HCT116 (cell line): ENCODE data around the gene SECTM1. TPM values are rescaled to one million over a fixed set of nuclear protein-coding genes. Genes with fewer than 3 reads are reported as not detected.

Experiments used
- ATAC-seq: fragments of 200-7000 bp; cut with Tn5 transposase; 2 replicates; pipeline ENCODE4 v1.9.1; 2020; ENCODE audit warnings: mild to moderate bottlenecking, moderate library complexity
- BruUV-seq: library from RNA; stranded (reverse); fragments of 400-500 nt; replicated peaks from 2 replicates; lab custom pipeline; 2021; lab: Mats Ljungman, UMichigan
- CTCF ChIA-PET: fragments of 300-600 bp; sonication (Branson Sonifier 250); formaldehyde crosslinking; loops from one replicate; lab custom pipeline; 2021; ENCODE audit warnings: antibody characterized with exemption; lab: Charles Lee
- POLR2A ChIA-PET: fragments of 300-600, 350-600 bp; sonication (Branson Sonifier 250); formaldehyde crosslinking; loops from one replicate; lab custom pipeline; 2021; ENCODE audit warnings: antibody characterized with exemption; lab: Charles Lee
- RAD21 ChIA-PET, 2 experiments: fragments of 300-600 bp; sonication (Branson Sonifier 250); formaldehyde crosslinking; loops; one replicate each; lab custom pipeline; 2023; ENCODE audit warnings: low total read pairs in 2 of 2; ENCODE audit not compliant: uncharacterized antibody in 2 of 2, unreplicated experiment in 2 of 2, low non-redundant PET in 1 of 2; lab: Charles Lee
- DNase-seq: peaks from one replicate; pipeline ENCODE4 v3.0.0-alpha.2; 2010; ENCODE audit warnings: low read depth, low spot score
- H2AFZ ChIP-seq: fragments of 200-600 bp; shearing (Covaris generic), sonication (generic); 2 replicates; pipeline ENCODE4 v1.6.1; 2017; ENCODE audit warnings: low read depth, mixed run types, mixed read lengths, antibody characterized with exemption, low read length; ENCODE audit not compliant: poor library complexity, severe bottlenecking
- H3K27ac ChIP-seq: 2 replicates; pipeline ENCODE4 v1.5.1; 2012; ENCODE audit warnings: low read depth, low read length
- H3K27me3 ChIP-seq: fragments of 200-600 bp; sonication (generic); 2 replicates; pipeline ENCODE4 v1.6.1; 2016; ENCODE audit warnings: mixed run types, low read length, mixed read lengths; ENCODE audit not compliant: insufficient read depth
- H3K36me3 ChIP-seq, 2 experiments: fragments of 200-500 bp in 1 of 2; fragments of 200-600 bp in 1 of 2; sonication (Bioruptor generic) in 1 of 2; sonication (generic) in 1 of 2; 2 replicates each; pipeline versions ENCODE4 v1.5.1 to v1.6.1; 2014 to 2016; ENCODE audit warnings: low read length in 2 of 2, inconsistent platforms in 1 of 2, mixed read lengths in 1 of 2, mixed run types in 1 of 2; ENCODE audit not compliant: insufficient read depth in 2 of 2, control insufficient read depth in 1 of 2
- H3K4me1 ChIP-seq, 2 experiments: fragments of 200-600 bp in 1 of 2; sonication (generic) in 1 of 2; 2 replicates each; pipeline versions ENCODE4 v1.5.1 to v1.6.1; 2012 to 2017; ENCODE audit warnings: low read length in 2 of 2, inconsistent platforms in 1 of 2, mild to moderate bottlenecking in 1 of 2, mixed read lengths in 1 of 2, mixed run types in 1 of 2, moderate library complexity in 1 of 2; ENCODE audit not compliant: insufficient read depth in 2 of 2, control insufficient read depth in 1 of 2
- H3K4me2 ChIP-seq: fragments of 200-600 bp; sonication (generic); 2 replicates; pipeline ENCODE4 v1.6.1; 2017; ENCODE audit warnings: mixed run types, low read length, mixed read lengths
- H3K4me3 ChIP-seq, 2 experiments: fragments of 200-600 bp in 1 of 2; sonication (generic) in 1 of 2; replicated peaks in 1 of 2; 2 replicates each; pipeline ENCODE4 v1.5.1; 2011 to 2016; ENCODE audit warnings: low read length in 2 of 2, control low read depth in 1 of 2, low read depth in 1 of 2, mild to moderate bottlenecking in 1 of 2, mixed read lengths in 1 of 2, mixed run types in 1 of 2
- H3K79me2 ChIP-seq: fragments of 200-600 bp; sonication (generic); 2 replicates; pipeline ENCODE4 v1.6.1; 2017; ENCODE audit warnings: mild to moderate bottlenecking, mixed run types, low read length, moderate library complexity, mixed read lengths; ENCODE audit not compliant: insufficient read depth
- H3K9ac ChIP-seq: fragments of 200-600 bp; sonication (generic); 2 replicates; pipeline ENCODE4 v1.6.1; 2016; ENCODE audit warnings: low read length, mixed read lengths
- H3K9me2 ChIP-seq: fragments of 200-600 bp; sonication (generic), shearing (Covaris generic); 2 replicates; pipeline ENCODE4 v1.6.1; 2017; ENCODE audit warnings: mixed run types, mild to moderate bottlenecking, moderate library complexity; ENCODE audit not compliant: insufficient read depth
- H3K9me3 ChIP-seq, 2 experiments: fragments of 200-500 bp in 1 of 2; fragments of 200-600 bp in 1 of 2; sonication (Bioruptor generic) in 1 of 2; sonication (generic) in 1 of 2; 2 replicates each; pipeline ENCODE4 v1.6.1; 2014 to 2017; ENCODE audit warnings: low read length in 2 of 2, mixed read lengths in 2 of 2, inconsistent platforms in 1 of 2, low read depth in 1 of 2, mild to moderate bottlenecking in 1 of 2, mixed run types in 1 of 2, moderate library complexity in 1 of 2; ENCODE audit not compliant: control insufficient read depth in 1 of 2, insufficient read depth in 1 of 2
- H4K20me1 ChIP-seq: fragments of 200-600 bp; sonication (generic), shearing (Covaris generic); 2 replicates; pipeline ENCODE4 v1.6.1; 2017; ENCODE audit warnings: mixed run types, mild to moderate bottlenecking, moderate library complexity; ENCODE audit not compliant: insufficient read depth
- ELF1 ChIP-seq: IDR thresholded peaks from 2 replicates; pipeline ENCODE4 v1.6.1; 2012; ENCODE audit warnings: low read depth, borderline replicate concordance
- RAD21 ChIP-seq: IDR thresholded peaks from 2 replicates; pipeline ENCODE4 v1.6.1; 2012; ENCODE audit warnings: low read depth, mild to moderate bottlenecking
- SRF ChIP-seq: IDR thresholded peaks from 2 replicates; pipeline ENCODE4 v1.6.1; 2012; ENCODE audit warnings: low read depth
- ZFX ChIP-seq: fragments of 450-650 bp; IDR thresholded peaks from 2 replicates; pipeline ENCODE4 v1.6.1; 2017
- intact Hi-C: fragments of 100-400 bp; cut with micrococcal nuclease; formaldehyde crosslinking; loops from 2 replicates; pipeline ENCODE4 v1.10.0; 2022
- total RNA-seq: library from RNA; stranded (reverse); gene quantifications from one replicate; pipeline ENCODE4 v1.2.1, GENCODE V29; 2021; ENCODE audit not compliant: unreplicated experiment
- TF ChIP-seq, protein P1 (sequence below): IDR thresholded peaks from 2 replicates; pipeline ENCODE4 v1.6.1; 2011; ENCODE audit warnings: mild to moderate bottlenecking, low read length, moderate library complexity; ENCODE audit not compliant: insufficient replicate concordance; ENCODE audit errors: extremely low read depth
- TF ChIP-seq, protein P2 (sequence below): IDR thresholded peaks from 2 replicates; pipeline ENCODE4 v1.6.1; 2012; ENCODE audit warnings: low read depth
- TF ChIP-seq, protein P3 (sequence below), 3 experiments: fragments of 200-600 bp in 1 of 3; sonication (generic) in 1 of 3; IDR thresholded peaks in 2 of 3; conservative IDR thresholded peaks in 1 of 3; 2 replicates each; pipeline ENCODE4 v1.5.1; 2012 to 2017; ENCODE audit warnings: low read depth in 2 of 3, low read length in 2 of 3, antibody characterized with exemption in 1 of 3, borderline replicate concordance in 1 of 3, control low read depth in 1 of 3, mild to moderate bottlenecking in 1 of 3, mixed read lengths in 1 of 3, mixed run types in 1 of 3, moderate library complexity in 1 of 3; ENCODE audit not compliant: insufficient read depth in 1 of 3

SECTM1 gene
- total RNA-seq, 1 experiment from 2014 or later: 6.8 TPM

GRCh38 chr17:82332669-82333278, 792 bp downstream of the SECTM1 start (continued):
- TF ChIP-seq, protein P1, sequence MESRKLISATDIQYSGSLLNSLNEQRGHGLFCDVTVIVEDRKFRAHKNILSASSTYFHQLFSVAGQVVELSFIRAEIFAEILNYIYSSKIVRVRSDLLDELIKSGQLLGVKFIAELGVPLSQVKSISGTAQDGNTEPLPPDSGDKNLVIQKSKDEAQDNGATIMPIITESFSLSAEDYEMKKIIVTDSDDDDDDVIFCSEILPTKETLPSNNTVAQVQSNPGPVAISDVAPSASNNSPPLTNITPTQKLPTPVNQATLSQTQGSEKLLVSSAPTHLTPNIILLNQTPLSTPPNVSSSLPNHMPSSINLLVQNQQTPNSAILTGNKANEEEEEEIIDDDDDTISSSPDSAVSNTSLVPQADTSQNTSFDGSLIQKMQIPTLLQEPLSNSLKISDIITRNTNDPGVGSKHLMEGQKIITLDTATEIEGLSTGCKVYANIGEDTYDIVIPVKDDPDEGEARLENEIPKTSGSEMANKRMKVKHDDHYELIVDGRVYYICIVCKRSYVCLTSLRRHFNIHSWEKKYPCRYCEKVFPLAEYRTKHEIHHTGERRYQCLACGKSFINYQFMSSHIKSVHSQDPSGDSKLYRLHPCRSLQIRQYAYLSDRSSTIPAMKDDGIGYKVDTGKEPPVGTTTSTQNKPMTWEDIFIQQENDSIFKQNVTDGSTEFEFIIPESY: no peak
- TF ChIP-seq RAD21: no peak
- peak; percentile 80; the same call in 1 of the 2 replicates for TF ChIP-seq ZFX
- no peak for TF ChIP-seq ELF1

DNA sequence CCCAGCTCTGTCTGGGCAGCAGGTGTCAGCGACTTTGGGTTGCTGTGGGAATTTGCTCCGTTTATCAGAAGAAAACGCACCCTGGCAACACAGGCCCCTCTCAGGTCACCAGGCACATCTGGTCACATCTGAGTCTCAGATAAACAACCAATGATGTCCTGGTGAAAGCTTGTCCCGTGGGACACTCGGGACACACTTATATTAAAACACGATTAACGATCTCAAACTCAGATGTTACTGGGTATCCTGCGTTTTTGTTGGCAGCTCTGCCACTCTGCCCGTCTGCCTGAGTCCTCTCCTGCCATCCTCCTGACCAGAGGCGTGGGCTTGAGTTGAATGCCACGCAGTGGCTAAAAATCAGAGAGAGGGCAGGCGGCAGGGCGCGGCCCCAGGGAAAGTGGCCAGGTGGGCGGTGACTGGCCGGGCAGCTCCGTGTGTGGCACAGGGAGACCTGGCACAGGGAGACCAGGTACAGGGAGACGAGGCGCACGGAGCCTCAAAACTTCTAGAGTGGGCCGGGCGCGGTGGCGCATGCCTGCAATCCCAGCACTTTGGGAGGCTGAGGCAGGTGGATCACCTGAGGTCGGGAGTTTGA, 2.1 kb downstream of the SECTM1 start:
- H3K4me1 ChIP-seq: peaks cover 52 to 85% of the 10 kb centered on the region in 2 experiments
- no TSS peak for BruUV-seq
- no peaks in the 10 kb centered on the region for H3K27me3 ChIP-seq
- peak overlapping the region in 1 of 2 experiments; percentile 72; a peak in 2 of 4 replicates for H3K4me3 ChIP-seq
- no peak for DNase-seq
- intact Hi-C loops: no loop called here
- H3K79me2 ChIP-seq: peaks cover 3% of the 10 kb centered on the region; the same call in 1 of the 2 replicates
- no peaks in the 10 kb centered on the region for H3K9me2 ChIP-seq
- TF ChIP-seq, protein P2, sequence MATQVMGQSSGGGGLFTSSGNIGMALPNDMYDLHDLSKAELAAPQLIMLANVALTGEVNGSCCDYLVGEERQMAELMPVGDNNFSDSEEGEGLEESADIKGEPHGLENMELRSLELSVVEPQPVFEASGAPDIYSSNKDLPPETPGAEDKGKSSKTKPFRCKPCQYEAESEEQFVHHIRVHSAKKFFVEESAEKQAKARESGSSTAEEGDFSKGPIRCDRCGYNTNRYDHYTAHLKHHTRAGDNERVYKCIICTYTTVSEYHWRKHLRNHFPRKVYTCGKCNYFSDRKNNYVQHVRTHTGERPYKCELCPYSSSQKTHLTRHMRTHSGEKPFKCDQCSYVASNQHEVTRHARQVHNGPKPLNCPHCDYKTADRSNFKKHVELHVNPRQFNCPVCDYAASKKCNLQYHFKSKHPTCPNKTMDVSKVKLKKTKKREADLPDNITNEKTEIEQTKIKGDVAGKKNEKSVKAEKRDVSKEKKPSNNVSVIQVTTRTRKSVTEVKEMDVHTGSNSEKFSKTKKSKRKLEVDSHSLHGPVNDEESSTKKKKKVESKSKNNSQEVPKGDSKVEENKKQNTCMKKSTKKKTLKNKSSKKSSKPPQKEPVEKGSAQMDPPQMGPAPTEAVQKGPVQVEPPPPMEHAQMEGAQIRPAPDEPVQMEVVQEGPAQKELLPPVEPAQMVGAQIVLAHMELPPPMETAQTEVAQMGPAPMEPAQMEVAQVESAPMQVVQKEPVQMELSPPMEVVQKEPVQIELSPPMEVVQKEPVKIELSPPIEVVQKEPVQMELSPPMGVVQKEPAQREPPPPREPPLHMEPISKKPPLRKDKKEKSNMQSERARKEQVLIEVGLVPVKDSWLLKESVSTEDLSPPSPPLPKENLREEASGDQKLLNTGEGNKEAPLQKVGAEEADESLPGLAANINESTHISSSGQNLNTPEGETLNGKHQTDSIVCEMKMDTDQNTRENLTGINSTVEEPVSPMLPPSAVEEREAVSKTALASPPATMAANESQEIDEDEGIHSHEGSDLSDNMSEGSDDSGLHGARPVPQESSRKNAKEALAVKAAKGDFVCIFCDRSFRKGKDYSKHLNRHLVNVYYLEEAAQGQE: no peak
- TF ChIP-seq, protein P3, sequence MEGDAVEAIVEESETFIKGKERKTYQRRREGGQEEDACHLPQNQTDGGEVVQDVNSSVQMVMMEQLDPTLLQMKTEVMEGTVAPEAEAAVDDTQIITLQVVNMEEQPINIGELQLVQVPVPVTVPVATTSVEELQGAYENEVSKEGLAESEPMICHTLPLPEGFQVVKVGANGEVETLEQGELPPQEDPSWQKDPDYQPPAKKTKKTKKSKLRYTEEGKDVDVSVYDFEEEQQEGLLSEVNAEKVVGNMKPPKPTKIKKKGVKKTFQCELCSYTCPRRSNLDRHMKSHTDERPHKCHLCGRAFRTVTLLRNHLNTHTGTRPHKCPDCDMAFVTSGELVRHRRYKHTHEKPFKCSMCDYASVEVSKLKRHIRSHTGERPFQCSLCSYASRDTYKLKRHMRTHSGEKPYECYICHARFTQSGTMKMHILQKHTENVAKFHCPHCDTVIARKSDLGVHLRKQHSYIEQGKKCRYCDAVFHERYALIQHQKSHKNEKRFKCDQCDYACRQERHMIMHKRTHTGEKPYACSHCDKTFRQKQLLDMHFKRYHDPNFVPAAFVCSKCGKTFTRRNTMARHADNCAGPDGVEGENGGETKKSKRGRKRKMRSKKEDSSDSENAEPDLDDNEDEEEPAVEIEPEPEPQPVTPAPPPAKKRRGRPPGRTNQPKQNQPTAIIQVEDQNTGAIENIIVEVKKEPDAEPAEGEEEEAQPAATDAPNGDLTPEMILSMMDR (IDR thresholded peaks at IDR 0.05 in 2 of 3, conservative IDR thresholded peaks at IDR 0.05 in 1 of 3; ENCODE audit: borderline replicate concordance in 1 of 3, insufficient read depth in 1 of 3, low read depth in 2 of 3, low read length in 2 of 3): no peak
- TF ChIP-seq SRF: no peak
- POLR2A ChIA-PET: interaction anchor here (0.6 to 1.7 kb wide), 2 partner anchors 90 to 607 kb away, joined by 3 read pairs; no protein-coding TSS in a partner anchor
- no peaks in the 10 kb centered on the region for H3K9me3 ChIP-seq
- RAD21 ChIA-PET: no interaction called here
- peak overlapping the region; percentile 89; the same call in 1 of the 2 replicates for H3K27ac ChIP-seq
- peak overlapping the region; percentile 85 for H3K9ac ChIP-seq
- CTCF ChIA-PET: interaction anchor here (1.3 kb wide), 1 partner anchor 33 kb away, joined by 4 read pairs; no protein-coding TSS in a partner anchor
- H4K20me1 ChIP-seq: no peaks in the 10 kb centered on the region
- peak overlapping the region; percentile 97 for H3K4me2 ChIP-seq
- H2AFZ ChIP-seq: no peak overlapping the region
- ATAC-seq: no peak
- H3K36me3 ChIP-seq: no peaks in the 10 kb centered on the region
